GM12878 (cell line): ENCODE results near the gene SNX11. TPM values are rescaled to one million over a fixed set of nuclear protein-coding genes. Genes with fewer than 3 reads are reported as not detected.
"Not testable (repeated sequence)": the region's sequence is repeated elsewhere in the genome, so short reads cannot be mapped to it uniquely, and the experiment has no call there.

ENCODE experiments used
- ATAC-seq: fragments of 200-7000 bp; cut with Tn5 transposase; 3 replicates; pipeline ENCODE4 v1.9.1; 2020; ENCODE audit warnings: mild to moderate bottlenecking, moderate library complexity
- BruUV-seq: library from RNA; stranded (reverse); fragments of 400-500 nt; replicated peaks from 2 replicates; lab custom pipeline; 2021; lab: Mats Ljungman, UMichigan
- CTCF ChIA-PET: fragments of 300-600 bp; sonication (Branson Sonifier 250); formaldehyde crosslinking; extraction: SDS; loops from one replicate; lab custom pipeline; 2021; ENCODE audit warnings: inconsistent platforms; lab: Yijun Ruan, JAX
- POLR2A ChIA-PET: fragments of 350-600 bp; formaldehyde crosslinking; extraction: SDS; loops from one replicate; lab custom pipeline; 2021; ENCODE audit warnings: inconsistent platforms; lab: Charles Lee
- RAD21 ChIA-PET: fragments of 300-600 bp; sonication (Branson Sonifier 250); formaldehyde crosslinking; loops from one replicate; lab custom pipeline; 2023; ENCODE audit warnings: antibody characterized with exemption; ENCODE audit not compliant: unreplicated experiment; lab: Charles Lee
- SMC1A ChIA-PET: fragments of 300-600 bp; sonication (Branson Sonifier 250); formaldehyde crosslinking; loops from one replicate; lab custom pipeline; 2023; ENCODE audit not compliant: unreplicated experiment, uncharacterized antibody; lab: Charles Lee
- DNase-seq: peaks from one replicate; pipeline ENCODE4 v3.0.0-alpha.2; 2011; ENCODE audit warnings: low read depth, low spot score
- FAIRE-seq: peaks from 3 replicates; lab custom pipeline; 2011; peaks lifted over from hg19 to GRCh38; lab: Jason Lieb, UNC
- H2AFZ ChIP-seq: 2 replicates; pipeline ENCODE4 v1.6.0; 2011; ENCODE audit warnings: low read depth, low read length, control low read depth; ENCODE audit not compliant: control insufficient read depth
- H3K27ac ChIP-seq: 2 replicates; pipeline ENCODE4 v1.5.1; 2011; ENCODE audit warnings: control low read depth; ENCODE audit not compliant: control insufficient read depth, insufficient read depth
- H3K27me3 ChIP-seq, 2 experiments: replicated peaks in 1 of 2; 2 replicates each; pipeline versions ENCODE4 v1.6.0 to v1.6.1; 2011; ENCODE audit warnings: low read length in 1 of 2; ENCODE audit not compliant: control insufficient read depth in 2 of 2, insufficient read depth in 2 of 2
- H3K36me3 ChIP-seq, 2 experiments: 2 replicates each; pipeline ENCODE4 v1.5.1; 2011; ENCODE audit warnings: low read length in 1 of 2; ENCODE audit not compliant: control insufficient read depth in 2 of 2, insufficient read depth in 2 of 2
- H3K4me1 ChIP-seq: 2 replicates; pipeline ENCODE4 v1.6.1; 2011; ENCODE audit warnings: mild to moderate bottlenecking, low read length, moderate library complexity, mixed read lengths; ENCODE audit not compliant: control insufficient read depth, insufficient read depth
- H3K4me2 ChIP-seq: 2 replicates; pipeline ENCODE4 v1.6.0; 2011; ENCODE audit warnings: control low read depth; ENCODE audit not compliant: control insufficient read depth, insufficient read depth
- H3K4me3 ChIP-seq: fragments of 200-600 bp; sonication (generic); 2 replicates; pipeline ENCODE4 v1.5.1; 2016
- H3K79me2 ChIP-seq: 2 replicates; pipeline ENCODE4 v1.6.0; 2011; ENCODE audit warnings: low read length; ENCODE audit not compliant: control insufficient read depth, insufficient read depth
- H3K9ac ChIP-seq: 2 replicates; pipeline ENCODE4 v1.8.0; 2011; ENCODE audit warnings: low read length, control low read depth, mixed read lengths; ENCODE audit not compliant: control insufficient read depth, insufficient read depth
- H3K9me3 ChIP-seq: replicated peaks from 3 replicates; pipeline ENCODE4 v1.5.1; 2011; ENCODE audit warnings: mild to moderate bottlenecking, low read length; ENCODE audit not compliant: control insufficient read depth, insufficient read depth
- H4K20me1 ChIP-seq: 2 replicates; pipeline ENCODE4 v1.6.0; 2011; ENCODE audit not compliant: control insufficient read depth, insufficient read depth
- BCL3 ChIP-seq: IDR thresholded peaks from 2 replicates; pipeline ENCODE4 v1.6.1; 2011; ENCODE audit warnings: borderline replicate concordance, low read depth, mild to moderate bottlenecking, moderate library complexity, low read length; ENCODE audit not compliant: insufficient read depth, poor library complexity, severe bottlenecking
- CBX3 ChIP-seq: fragments of 200-600 bp; sonication (generic); IDR thresholded peaks from 2 replicates; pipeline ENCODE4 v1.6.1; 2016; ENCODE audit warnings: low read depth, borderline replicate concordance
- CEBPB ChIP-seq, 2 experiments: fragments of 150-350 bp in 1 of 2; IDR thresholded peaks; 2 replicates each; pipeline ENCODE4 v1.6.1; 2012 to 2014; ENCODE audit warnings: low read depth in 2 of 2, low read length in 2 of 2, borderline replicate concordance in 1 of 2, inconsistent platforms in 1 of 2
- RUNX3 ChIP-seq: IDR thresholded peaks from 2 replicates; pipeline ENCODE4 v1.6.1; 2012; ENCODE audit warnings: low read length, inconsistent platforms
- WGBS: methylation state at CpG from one replicate; pipeline ENCODE4 v1.1.6; 2016; ENCODE audit warnings: low lambda C conversion rate; ENCODE audit not compliant: insufficient replicate concordance, insufficient coverage; ENCODE audit errors: missing lambda C conversion rate; 5-methylcytosine and 5-hydroxymethylcytosine counted together
- in situ Hi-C: fragments of 300-500 bp; cut with MboI; formaldehyde crosslinking; loops from 9 replicates; pipeline ENCODE4 v1.14.3; 2018; ENCODE audit warnings: mixed read lengths
- intact Hi-C: fragments of 100-400 bp; cut with micrococcal nuclease; formaldehyde crosslinking; loops from one replicate; pipeline ENCODE4 v1.14.2; 2022; ENCODE audit not compliant: unreplicated experiment
- polyA plus RNA-seq, 11 experiments: library from polyadenylated mRNA; depleted of rRNA in 4 of 11; unstranded in 6 of 11; stranded (reverse) in 5 of 11; fragments of >200 nt; fragmentation: Nextera tagmentation in 4 of 11; fragmentation: Illumina TruSeq in 1 of 11; extraction: Ambion mirVana in 4 of 11; extraction: Trizol in 1 of 11; gene quantifications; 1 replicate in 1 of 11; 2 replicates in 10 of 11; pipeline versions ENCODE4 v1.2.1 to v1.2.3, GENCODE V29; 2011 to 2016; ENCODE audit warnings: inconsistent platforms in 2 of 11, missing spikeins in 2 of 11, low read depth in 1 of 11
- total RNA-seq, 4 experiments: library from RNA; depleted of rRNA in 3 of 4; stranded (reverse); fragments of >200 nt in 3 of 4; fragmentation: Illumina TruSeq in 1 of 4; extraction: Trizol in 1 of 4; gene quantifications; 2 replicates each; pipeline versions ENCODE4 v1.2.1 to v1.2.3, GENCODE V29; 2013 to 2021
- TF ChIP-seq, protein P1 (sequence below): fragments of 450-650 bp; IDR thresholded peaks from 2 replicates; pipeline ENCODE4 v1.6.1; 2014; ENCODE audit warnings: mild to moderate bottlenecking

Gene SNX11
- total and polyA plus RNA-seq, 10 of the 15 experiments (the other 5 are each of a cell fraction or from before 2014, with no cell fraction given) = 34.2 to 127 (median 61.8) TPM

DNA sequence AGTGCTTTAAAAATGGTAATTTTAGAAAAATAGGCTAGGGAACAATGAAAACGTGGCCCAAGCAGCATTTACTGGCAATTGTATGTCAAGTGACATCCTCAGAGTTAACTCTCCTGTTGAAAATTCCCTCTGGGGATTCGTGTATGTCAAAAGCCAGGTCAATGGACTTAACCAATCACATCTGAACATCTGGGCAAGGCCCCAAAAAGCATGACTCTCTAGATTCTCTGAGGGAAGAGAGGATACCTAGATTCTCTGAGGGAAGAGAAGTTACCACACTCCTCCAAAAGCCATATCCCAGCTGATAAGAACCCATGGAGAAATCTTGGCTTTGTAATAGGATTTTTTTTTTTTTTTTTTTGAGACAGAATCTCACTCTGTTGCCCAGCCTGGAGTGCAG is 35.9 kb upstream of the SNX11 start (continued):
- TF ChIP-seq BCL3 (no peak), RUNX3 (no peak), CEBPB (IDR thresholded peaks at IDR 0.05; ENCODE audit: borderline replicate concordance in 1 of 2, low read depth in 2 of 2, low read length in 2 of 2) (no peak), CBX3 (no peak)
- TF ChIP-seq, protein P1, sequence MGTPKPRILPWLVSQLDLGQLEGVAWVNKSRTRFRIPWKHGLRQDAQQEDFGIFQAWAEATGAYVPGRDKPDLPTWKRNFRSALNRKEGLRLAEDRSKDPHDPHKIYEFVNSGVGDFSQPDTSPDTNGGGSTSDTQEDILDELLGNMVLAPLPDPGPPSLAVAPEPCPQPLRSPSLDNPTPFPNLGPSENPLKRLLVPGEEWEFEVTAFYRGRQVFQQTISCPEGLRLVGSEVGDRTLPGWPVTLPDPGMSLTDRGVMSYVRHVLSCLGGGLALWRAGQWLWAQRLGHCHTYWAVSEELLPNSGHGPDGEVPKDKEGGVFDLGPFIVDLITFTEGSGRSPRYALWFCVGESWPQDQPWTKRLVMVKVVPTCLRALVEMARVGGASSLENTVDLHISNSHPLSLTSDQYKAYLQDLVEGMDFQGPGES = no peak

DNA sequence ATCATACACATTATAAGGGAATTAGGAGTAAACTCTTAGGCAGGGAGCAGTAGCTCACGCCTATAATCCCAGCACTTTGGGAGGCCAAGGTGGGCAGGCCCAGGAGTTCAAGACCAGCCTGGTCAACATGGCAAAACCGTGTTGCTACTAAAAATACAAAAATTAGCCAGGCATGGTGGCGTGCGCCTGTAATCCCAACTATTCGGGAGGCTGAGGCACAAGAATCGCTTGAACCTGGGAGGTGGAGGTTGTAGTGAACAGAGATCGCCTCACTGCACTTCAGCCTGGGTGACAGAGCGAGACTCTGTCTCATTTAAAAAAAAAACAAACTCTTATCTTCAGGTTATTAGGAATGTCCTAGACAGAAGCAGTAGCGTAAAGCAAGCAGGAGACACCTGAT is 34.8 kb upstream of the SNX11 start:
- POLR2A ChIA-PET = interaction anchor here (0.5 to 1.4 kb wide), 3 partner anchors 40 to 443 kb away, joined by 3 to 9 read pairs (median 4); no protein-coding TSS in a partner anchor
- ATAC-seq, H3K9me3 ChIP-seq, in situ Hi-C loops, H3K4me1 ChIP-seq, H4K20me1 ChIP-seq, H2AFZ ChIP-seq, DNase-seq, H3K4me2 ChIP-seq, H3K27ac ChIP-seq, FAIRE-seq, intact Hi-C loops, H3K79me2 ChIP-seq, H3K4me3 ChIP-seq, H3K27me3 ChIP-seq, BruUV-seq, H3K9ac ChIP-seq: not testable (repeated sequence)
- WGBS = 97% methylated on average over 9 of the region's 9 CpGs
- RAD21 ChIA-PET = interaction anchor here (9.2 kb wide), 1 partner anchor 46 kb away, joined by 117 read pairs; no protein-coding TSS in a partner anchor
- peaks cover 10 to 16% of the 10 kb centered on the region in 2 experiments; a peak in 3 of 4 replicates for H3K36me3 ChIP-seq
- CTCF ChIA-PET = interaction anchor here (0.7 to 17.1 kb wide), 15 partner anchors 7 to 261 kb away, joined by 3 to 525 read pairs (median 5); partner anchors contain the start of genes CBX1, CDK5RAP3 and SNX11
- SMC1A ChIA-PET = interaction anchor here (1.5 to 11.1 kb wide), 5 partner anchors 24 to 56 kb away, joined by 5 to 205 read pairs (median 14); partner anchors contain the start of gene NFE2L1

- H3K9ac ChIP-seq, in situ Hi-C loops, FAIRE-seq, H3K9me3 ChIP-seq, H3K4me1 ChIP-seq, H4K20me1 ChIP-seq, ATAC-seq, H3K27ac ChIP-seq, BruUV-seq, H3K4me3 ChIP-seq, H2AFZ ChIP-seq, H3K27me3 ChIP-seq, H3K79me2 ChIP-seq, DNase-seq, H3K4me2 ChIP-seq: not testable (repeated sequence)
- ChIA-PET POLR2A (interaction anchor here (0.6 to 1.6 kb wide), 4 partner anchors 17 to 70 kb away, joined by 4 to 6 read pairs (median 4); no protein-coding TSS in a partner anchor), RAD21 (interaction anchor here (0.6 to 9.2 kb wide), 6 partner anchors 39 to 173 kb away, joined by 3 to 117 read pairs (median 4); no protein-coding TSS in a partner anchor), SMC1A (interaction anchor here (0.8 to 11.1 kb wide), 9 partner anchors 17 to 55 kb away, joined by 3 to 205 read pairs (median 9); partner anchors contain the start of gene NFE2L1), CTCF (interaction anchor here (0.6 to 17.1 kb wide), 21 partner anchors 9 to 545 kb away, joined by 3 to 525 read pairs (median 6); partner anchors contain the start of genes CBX1 and SNX11)
- intact Hi-C loops = loop anchor here (1.0 kb wide), 1 partner anchor 47 kb away; no protein-coding TSS in a partner anchor
- WGBS = 98% methylated on average over 4 of the region's 5 CpGs
- peaks cover 10 to 14% of the 10 kb centered on the region in 2 experiments; a peak in 3 of 4 replicates for H3K36me3 ChIP-seq
These were observed 33.9 kb upstream of the SNX11 start for GRCh38 chr17:48073566-48074094.
